GM21737 (cell line): ENCODE data around the gene KLC1.

ENCODE experiments used
- ATAC-seq: cut with Tn5 transposase; IDR thresholded peaks from one replicate; pipeline ENCODE4 v1.9.1; 2021; ENCODE audit warnings: mild to moderate bottlenecking, moderate library complexity; ENCODE audit not compliant: unreplicated experiment

The KLC1 gene

GRCh38 chr14:103744621-103745395 is 115.8 kb downstream of the KLC1 start:
- no peak for ATAC-seq

- no peak for ATAC-seq
Observed at GRCh38 chr14:103745424-103745823, 116.4 kb downstream of the KLC1 start.

- ATAC-seq, result no peak
Observed at GRCh38 chr14:103746701-103747100, 117.7 kb downstream of the KLC1 start.

GRCh38 chr14:103748534-103748857 is 119.5 kb downstream of the KLC1 start:
- ATAC-seq, result no peak

- ATAC-seq, result no peak
Observed at GRCh38 chr14:103749452-103749851, 120.4 kb downstream of the KLC1 start.

- ATAC-seq, result no peak
Observed at GRCh38 chr14:103749860-103750259, 120.8 kb downstream of the KLC1 start.
